Gastrocnemius medialis (tissue), 4 donors: Measurements from ENCODE around the gene HIRA. TPM values are rescaled to one million over a fixed set of nuclear protein-coding genes. Genes with fewer than 3 reads are reported as not detected.
"Not testable (repeated sequence)": the region's sequence is repeated elsewhere in the genome, so short reads cannot be mapped to it uniquely, and the experiment has no call there.

ENCODE experiments used
- ATAC-seq, 2 donors: fragments of 150-250 bp; one replicate each; pipeline ENCODE4 v1.9.1; 2016
- DNase-seq, 2 donors: peaks; one replicate each; pipeline ENCODE4 v3.0.0-alpha.2; 2019
- H3K27ac ChIP-seq, 4 donors: fragments of 200-600 bp; sonication (generic); 1 replicate in 1 of 4; 2 replicates in 3 of 4; pipeline ENCODE4 v1.5.1; 2016 to 2018; ENCODE audit warnings: mild to moderate bottlenecking in 2 of 4, moderate library complexity in 1 of 4
- H3K27me3 ChIP-seq, 3 donors: fragments of 200-600 bp; sonication (generic) in 2 of 3; 1 replicate in 1 of 3; 2 replicates in 2 of 3; pipeline versions ENCODE4 v1.5.1 to v1.6.0; 2016 to 2019; ENCODE audit warnings: mild to moderate bottlenecking in 1 of 3, moderate library complexity in 1 of 3
- H3K36me3 ChIP-seq, 2 donors: fragments of 200-600 bp; sonication (generic) in 1 of 2; one replicate each; pipeline ENCODE4 v1.5.1; 2017 to 2018
- H3K4me1 ChIP-seq, 2 donors: fragments of 200-600 bp; sonication (generic) in 1 of 2; one replicate each; pipeline ENCODE4 v1.5.1; 2016 to 2017; ENCODE audit warnings: mild to moderate bottlenecking in 2 of 2
- H3K4me3 ChIP-seq, 4 donors: fragments of 200-600 bp; sonication (generic) in 3 of 4; 1 replicate in 1 of 4; 2 replicates in 3 of 4; pipeline ENCODE4 v1.5.1; 2016 to 2019; ENCODE audit warnings: mild to moderate bottlenecking in 2 of 4
- H3K9me3 ChIP-seq, 3 donors: fragments of 200-600 bp; sonication (generic) in 2 of 3; 1 replicate in 1 of 3; 2 replicates in 2 of 3; pipeline ENCODE4 v1.5.1; 2016 to 2019
- CTCF ChIP-seq, 5 experiments: fragments of 450-650 bp in 3 of 5; fragments of 200-600 bp in 2 of 5; sonication (generic) in 2 of 5; IDR thresholded peaks in 4 of 5; conservative IDR thresholded peaks in 1 of 5; 1 replicate in 4 of 5; 2 replicates in 1 of 5; pipeline ENCODE4 v1.5.1; 2016 to 2019; ENCODE audit warnings: antibody characterized with exemption in 5 of 5, mild to moderate bottlenecking in 3 of 5, moderate library complexity in 3 of 5
- POLR2A ChIP-seq, 2 donors: fragments of 450-650 bp; IDR thresholded peaks; one replicate each; pipeline ENCODE4 v1.6.1; 2017; ENCODE audit warnings: antibody characterized with exemption in 2 of 2, mild to moderate bottlenecking in 2 of 2, moderate library complexity in 2 of 2
- in situ Hi-C, 4 donors: fragments of 200-750 bp; cut with MboI; loops; one replicate each; pipeline versions ENCODE4 v1.15.0 to v1.8.0; 2017; ENCODE audit warnings: low sequenced_read_pairs in 4 of 4
- intact Hi-C: fragments of 100-400 bp; cut with DNase I; formaldehyde crosslinking; loops from one replicate; pipeline ENCODE4 v1.15.1; 2023; ENCODE audit warnings: low total_unique reads
- total RNA-seq, 4 donors: library from RNA; depleted of rRNA; stranded (reverse); fragments of >200 nt; gene quantifications; one replicate each; pipeline versions ENCODE4 v1.1.0 to v1.2.3, GENCODE V29; 2016

The HIRA gene
- total RNA-seq, 4 donors from 2014 or later: 14.2 to 46.8 (median 24.6) TPM

- Histone ChIP-seq H3K27me3 (no peaks in the 10 kb centered on the region), H3K9me3 (no peaks in the 10 kb centered on the region), H3K27ac (peak overlapping the region in 2 of 4 donors; percentile 23 to 57), H3K4me3 (no peak overlapping the region), H3K36me3 (peaks cover 0 to 67% of the 10 kb centered on the region in 2 donors), H3K4me1 (peaks cover 0 to 8% of the 10 kb centered on the region in 2 donors)
- DNase-seq: no peak
- in situ Hi-C loops: loop anchor here in 1 of 4 donors (25.0 kb wide), 1 partner anchor 306 kb away; no protein-coding TSS in a partner anchor
- ATAC-seq: peak in 1 of 2 donors; percentile 47
- TF ChIP-seq POLR2A (IDR thresholded peaks at IDR 0.05) (no peak), CTCF (IDR thresholded peaks at IDR 0.05 in 4 of 5, conservative IDR thresholded peaks at IDR 0.05 in 1 of 5) (no peak)
- intact Hi-C loops: no loop called here
Measured at GRCh38 chr22:19330865-19331418, 100.6 kb downstream of the HIRA start.

DNA sequence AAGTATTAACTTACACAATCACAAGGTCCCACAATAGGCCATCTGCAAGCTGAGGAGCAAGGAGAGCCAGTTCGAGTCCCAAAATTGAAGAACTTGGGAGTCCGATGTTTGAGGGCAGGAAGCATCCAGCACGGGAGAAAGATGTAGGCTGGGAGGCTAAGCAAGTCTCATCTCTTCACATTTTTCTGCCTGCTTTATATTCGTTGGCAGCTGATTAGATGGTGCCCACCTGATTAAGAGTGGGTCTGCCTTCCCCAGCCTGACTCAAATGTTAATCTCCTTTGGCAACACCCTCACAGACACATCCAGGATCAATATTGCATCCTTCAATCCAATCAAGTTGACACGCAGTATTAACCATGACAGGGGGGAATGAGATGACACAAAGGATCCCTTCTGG lies 101.3 kb downstream of the HIRA start:
- intact Hi-C loops, H3K4me1 ChIP-seq, H3K4me3 ChIP-seq, DNase-seq, ATAC-seq, H3K27me3 ChIP-seq, H3K9me3 ChIP-seq: not testable (repeated sequence)
- Histone ChIP-seq H3K27ac (peak overlapping the region in 2 of 4 donors; percentile 23 to 57), H3K36me3 (peaks cover 0 to 59% of the 10 kb centered on the region in 2 donors)
- in situ Hi-C loops: loop anchor here in 1 of 4 donors (25.0 kb wide), 1 partner anchor 307 kb away; no protein-coding TSS in a partner anchor

DNA sequence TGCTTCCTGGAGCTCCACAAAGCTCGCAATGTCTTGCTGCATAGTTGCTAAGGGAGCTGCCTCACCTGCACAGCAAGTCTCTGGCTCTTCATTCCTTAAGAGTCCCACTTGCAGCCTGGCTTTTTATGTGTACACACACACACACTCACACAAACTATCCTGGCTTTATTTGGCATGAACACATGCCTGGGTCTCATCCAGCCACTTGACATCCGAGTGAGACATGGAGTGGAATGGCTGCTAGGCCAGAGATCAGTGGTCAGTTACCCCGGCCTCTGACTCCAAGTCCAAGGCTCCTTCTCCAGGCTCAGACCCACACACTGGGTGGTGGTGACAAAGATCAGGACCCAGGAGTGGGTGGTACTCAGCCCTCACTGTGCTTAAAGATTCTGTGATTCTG lies 102.1 kb downstream of the HIRA start:
- in situ Hi-C loops: loop anchor here in 1 of 4 donors (25.0 kb wide), 1 partner anchor 308 kb away; no protein-coding TSS in a partner anchor
- no peaks in the 10 kb centered on the region for H3K9me3 ChIP-seq
- peaks cover 0 to 8% of the 10 kb centered on the region in 2 donors for H3K4me1 ChIP-seq
- H3K27me3 ChIP-seq: no peaks in the 10 kb centered on the region
- intact Hi-C loops: no loop called here
- no peak overlapping the region for H3K4me3 ChIP-seq
- DNase-seq (no peak), ATAC-seq (no peak)
- TF ChIP-seq CTCF (IDR thresholded peaks at IDR 0.05 in 4 of 5, conservative IDR thresholded peaks at IDR 0.05 in 1 of 5) (no peak), POLR2A (IDR thresholded peaks at IDR 0.05) (no peak)
- H3K27ac ChIP-seq: no peak overlapping the region
- H3K36me3 ChIP-seq: peaks cover 0 to 52% of the 10 kb centered on the region in 2 donors

DNA sequence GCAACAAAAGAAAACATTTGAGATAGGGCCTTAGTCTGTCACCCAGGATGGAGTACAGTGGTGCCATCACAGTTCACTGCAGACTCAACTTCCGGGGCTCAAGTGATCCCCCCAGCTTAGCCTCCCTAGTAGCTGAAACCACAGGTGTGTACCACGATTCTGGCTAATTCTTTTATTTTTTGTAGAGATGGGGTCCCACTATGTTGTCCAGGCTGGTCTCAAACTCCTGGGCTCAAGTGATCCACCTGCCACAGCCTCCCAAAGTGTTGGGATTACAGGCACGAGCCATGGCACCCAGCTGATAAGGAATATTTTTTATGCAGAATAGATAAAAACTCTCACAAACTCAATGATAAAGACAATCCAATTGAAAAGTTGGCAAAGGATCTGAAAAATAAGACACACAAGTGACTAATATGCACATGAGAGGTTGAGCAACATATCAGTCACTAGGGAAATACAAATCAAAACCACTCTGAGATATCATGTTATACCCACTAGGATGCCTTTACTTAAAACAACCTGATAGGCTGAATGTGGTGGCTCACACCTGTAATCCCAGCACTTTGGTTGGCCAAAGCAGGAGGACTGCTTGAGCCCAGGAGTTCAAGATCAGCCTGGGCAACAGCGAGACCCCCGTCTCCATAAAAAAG lies 106.1 kb downstream of the HIRA start:
- Histone ChIP-seq H3K4me1 (peaks cover 0 to 8% of the 10 kb centered on the region in 2 donors), H3K4me3 (no peak overlapping the region), H3K27me3 (no peaks in the 10 kb centered on the region), H3K27ac (peak overlapping the region in 1 of 4 donors; percentile 57), H3K9me3 (peaks cover 0 to 5% (median 0%) of the 10 kb centered on the region in 3 donors), H3K36me3 (peaks cover 0 to 18% of the 10 kb centered on the region in 2 donors)
- ATAC-seq (peak; percentile 81 to 92), DNase-seq (no peak)
- intact Hi-C loops: no loop called here
- in situ Hi-C loops: loop anchor here in 1 of 4 donors (25.0 kb wide), 1 partner anchor 312 kb away; no protein-coding TSS in a partner anchor
- TF ChIP-seq POLR2A (IDR thresholded peaks at IDR 0.05) (no peak), CTCF (IDR thresholded peaks at IDR 0.05 in 4 of 5, conservative IDR thresholded peaks at IDR 0.05 in 1 of 5) (no peak)

GRCh38 chr22:19323420-19323819 lies 108.1 kb downstream of the HIRA start:
- H3K4me3 ChIP-seq, H3K27ac ChIP-seq, ATAC-seq, in situ Hi-C loops, H3K4me1 ChIP-seq, intact Hi-C loops, H3K36me3 ChIP-seq, DNase-seq, H3K9me3 ChIP-seq, H3K27me3 ChIP-seq: not testable (repeated sequence)
